ENCODE data around the gene LRRC43.

The LRRC43 gene

GRCh38 chr12:122226366-122227125 is 43.6 kb downstream of the LRRC43 start:
- DNase-seq: no peak

GRCh38 chr12:122227341-122227740 is 44.4 kb downstream of the LRRC43 start:
- no peak for DNase-seq

- DNase-seq: no peak
Measured at GRCh38 chr12:122228092-122228491, 45.2 kb downstream of the LRRC43 start.

- no peak for DNase-seq
Measured at GRCh38 chr12:122230798-122231197, 47.9 kb downstream of the LRRC43 start.

- no peak for DNase-seq
Measured at GRCh38 chr12:122232691-122233090, 49.8 kb downstream of the LRRC43 start.

GRCh38 chr12:122235741-122236140 is 52.8 kb downstream of the LRRC43 start:
- no peak for DNase-seq

- no peak for DNase-seq
Measured at GRCh38 chr12:122238861-122239260, 55.9 kb downstream of the LRRC43 start.

- no peak for DNase-seq
Measured at GRCh38 chr12:122243965-122244364, 61.0 kb downstream of the LRRC43 start.

- no peak for DNase-seq
Measured at GRCh38 chr12:122244565-122245371, 61.8 kb downstream of the LRRC43 start.

- DNase-seq: no peak
Measured at GRCh38 chr12:122245553-122245952, 62.6 kb downstream of the LRRC43 start.

GRCh38 chr12:122250047-122250446 is 67.1 kb downstream of the LRRC43 start:
- DNase-seq: no peak

- no peak for DNase-seq
Measured at GRCh38 chr12:122250536-122250935, 67.6 kb downstream of the LRRC43 start.
